Bronchial epithelial cell (primary cell): ENCODE data around the gene SERPINE1. TPM values are rescaled to one million over a fixed set of nuclear protein-coding genes. Genes with fewer than 3 reads are reported as not detected.
"Not testable (repeated sequence)": the region's sequence is repeated elsewhere in the genome, so short reads cannot be mapped to it uniquely, and the experiment has no call there.

Experiments
- DNase-seq: peaks from one replicate; pipeline ENCODE4 v3.0.0-alpha.2; 2010; ENCODE audit warnings: low read depth
- FAIRE-seq: peaks from 2 replicates; lab custom pipeline; 2011; peaks lifted over from hg19 to GRCh38; lab: Jason Lieb, UNC
- H3K27me3 ChIP-seq: 2 replicates; pipeline ENCODE4 v1.5.1; 2011; ENCODE audit warnings: low read length; ENCODE audit not compliant: control insufficient read depth, insufficient read depth
- H3K36me3 ChIP-seq: 2 replicates; pipeline ENCODE4 v1.5.1; 2011; ENCODE audit warnings: low read length; ENCODE audit not compliant: control insufficient read depth, insufficient read depth
- H3K4me3 ChIP-seq: 2 replicates; pipeline ENCODE4 v1.5.1; 2011; ENCODE audit warnings: mild to moderate bottlenecking, low read depth, low read length, control low read depth
- total RNA-seq: library from RNA; depleted of rRNA; stranded (reverse); fragments of >200 nt; gene quantifications from 2 replicates; pipeline ENCODE4 v1.2.1, GENCODE V29; 2014
- TF ChIP-seq, protein P1 (sequence below): IDR thresholded peaks from 2 replicates; pipeline ENCODE4 v1.5.1; 2011; ENCODE audit warnings: mild to moderate bottlenecking, moderate library complexity, low read length, control low read depth, inconsistent platforms; ENCODE audit not compliant: insufficient read depth, severe bottlenecking

The SERPINE1 gene
- total RNA-seq, 1 donor from 2014 or later: 54.2 TPM

DNA sequence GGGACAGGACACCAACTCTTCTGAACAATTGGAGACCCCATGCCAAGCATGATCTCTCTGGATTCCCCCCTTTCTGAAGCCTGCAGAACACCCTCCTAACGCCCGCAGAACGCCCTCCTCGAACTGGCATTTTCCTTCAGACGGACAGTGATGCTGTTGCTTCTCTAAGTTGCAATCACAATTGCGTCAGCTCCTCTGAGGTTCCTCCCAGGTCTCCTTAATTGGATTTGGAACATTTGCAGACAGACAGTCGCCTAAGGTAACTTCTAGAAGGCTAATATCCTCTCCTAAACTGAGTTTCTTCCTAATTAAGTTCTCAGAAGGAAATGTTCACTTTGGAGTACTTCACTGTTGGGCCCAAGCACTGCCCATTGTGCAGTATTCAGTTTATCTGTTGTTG lies 20.5 kb upstream of the SERPINE1 start:
- H3K4me3 ChIP-seq: no peak overlapping the region
- no peaks in the 10 kb centered on the region for H3K36me3 ChIP-seq
- H3K27me3 ChIP-seq: no peaks in the 10 kb centered on the region
- TF ChIP-seq, protein P1, sequence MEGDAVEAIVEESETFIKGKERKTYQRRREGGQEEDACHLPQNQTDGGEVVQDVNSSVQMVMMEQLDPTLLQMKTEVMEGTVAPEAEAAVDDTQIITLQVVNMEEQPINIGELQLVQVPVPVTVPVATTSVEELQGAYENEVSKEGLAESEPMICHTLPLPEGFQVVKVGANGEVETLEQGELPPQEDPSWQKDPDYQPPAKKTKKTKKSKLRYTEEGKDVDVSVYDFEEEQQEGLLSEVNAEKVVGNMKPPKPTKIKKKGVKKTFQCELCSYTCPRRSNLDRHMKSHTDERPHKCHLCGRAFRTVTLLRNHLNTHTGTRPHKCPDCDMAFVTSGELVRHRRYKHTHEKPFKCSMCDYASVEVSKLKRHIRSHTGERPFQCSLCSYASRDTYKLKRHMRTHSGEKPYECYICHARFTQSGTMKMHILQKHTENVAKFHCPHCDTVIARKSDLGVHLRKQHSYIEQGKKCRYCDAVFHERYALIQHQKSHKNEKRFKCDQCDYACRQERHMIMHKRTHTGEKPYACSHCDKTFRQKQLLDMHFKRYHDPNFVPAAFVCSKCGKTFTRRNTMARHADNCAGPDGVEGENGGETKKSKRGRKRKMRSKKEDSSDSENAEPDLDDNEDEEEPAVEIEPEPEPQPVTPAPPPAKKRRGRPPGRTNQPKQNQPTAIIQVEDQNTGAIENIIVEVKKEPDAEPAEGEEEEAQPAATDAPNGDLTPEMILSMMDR: no peak
- FAIRE-seq (no peak), DNase-seq (no peak)

DNA sequence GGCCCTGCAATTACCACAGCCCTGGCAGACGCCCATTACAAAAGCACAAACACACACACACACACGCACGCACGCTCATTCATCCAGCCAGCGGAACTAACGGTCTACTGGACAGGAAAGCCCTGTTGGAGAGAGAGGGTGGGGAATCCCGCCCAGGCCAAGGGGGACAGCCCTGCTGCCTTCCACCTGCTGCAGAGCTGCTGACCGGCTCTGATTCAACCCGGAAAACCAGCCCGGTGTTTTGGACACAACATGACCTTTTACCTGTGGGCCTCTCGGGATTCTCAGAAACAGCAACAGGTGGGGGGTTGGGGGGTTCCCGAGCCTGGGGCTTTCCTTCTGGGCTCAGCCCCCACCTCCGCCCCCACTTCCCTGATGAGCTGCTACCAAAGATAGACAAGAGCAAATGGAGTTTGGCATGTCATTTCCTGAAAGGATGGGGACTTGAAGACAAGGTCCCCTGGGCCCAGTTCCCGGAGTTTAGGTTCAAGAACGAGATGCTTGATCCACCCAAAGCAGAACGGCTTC lies 18.5 kb upstream of the SERPINE1 start:
- FAIRE-seq (no peak), DNase-seq (no peak)
- H3K36me3 ChIP-seq: no peaks in the 10 kb centered on the region
- TF ChIP-seq, protein P1: no peak
- no peaks in the 10 kb centered on the region for H3K27me3 ChIP-seq
- no peak overlapping the region for H3K4me3 ChIP-seq

DNA sequence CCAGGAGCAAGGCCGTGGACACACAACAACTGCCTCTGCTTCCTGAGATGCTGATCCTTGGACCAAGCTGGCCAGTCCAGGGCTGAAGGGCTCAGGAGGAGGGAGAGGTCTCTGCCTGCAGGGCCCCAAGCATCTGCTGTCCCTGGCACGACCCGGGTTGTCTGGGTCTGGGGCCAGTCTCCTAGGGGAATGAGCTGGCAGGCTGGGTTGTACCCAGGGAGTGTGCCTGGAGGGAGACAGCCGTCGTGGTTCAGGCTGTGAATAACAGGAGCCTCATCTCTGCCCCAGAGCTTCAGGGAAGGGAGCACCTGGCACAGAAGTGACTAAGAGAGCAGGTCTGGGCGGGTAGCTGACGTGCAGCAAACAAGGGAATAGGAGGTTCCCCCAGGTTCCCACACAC lies 17.9 kb upstream of the SERPINE1 start:
- DNase-seq: peak; percentile 98
- Histone ChIP-seq H3K36me3 (no peaks in the 10 kb centered on the region), H3K4me3 (no peak overlapping the region), H3K27me3 (no peaks in the 10 kb centered on the region)
- TF ChIP-seq, protein P1: no peak
- no peak for FAIRE-seq

GRCh38 chr7:101109368-101109767 lies 17.5 kb upstream of the SERPINE1 start:
- H3K27me3 ChIP-seq: no peaks in the 10 kb centered on the region
- H3K36me3 ChIP-seq: no peaks in the 10 kb centered on the region
- H3K4me3 ChIP-seq: no peak overlapping the region
- TF ChIP-seq, protein P1: no peak
- DNase-seq (no peak), FAIRE-seq (no peak)

- Histone ChIP-seq H3K4me3 (no peak overlapping the region), H3K27me3 (no peaks in the 10 kb centered on the region), H3K36me3 (no peaks in the 10 kb centered on the region)
- FAIRE-seq: no peak
- TF ChIP-seq, protein P1: no peak
- DNase-seq: no peak
Observed at GRCh38 chr7:101111261-101111660, 15.6 kb upstream of the SERPINE1 start.

DNA sequence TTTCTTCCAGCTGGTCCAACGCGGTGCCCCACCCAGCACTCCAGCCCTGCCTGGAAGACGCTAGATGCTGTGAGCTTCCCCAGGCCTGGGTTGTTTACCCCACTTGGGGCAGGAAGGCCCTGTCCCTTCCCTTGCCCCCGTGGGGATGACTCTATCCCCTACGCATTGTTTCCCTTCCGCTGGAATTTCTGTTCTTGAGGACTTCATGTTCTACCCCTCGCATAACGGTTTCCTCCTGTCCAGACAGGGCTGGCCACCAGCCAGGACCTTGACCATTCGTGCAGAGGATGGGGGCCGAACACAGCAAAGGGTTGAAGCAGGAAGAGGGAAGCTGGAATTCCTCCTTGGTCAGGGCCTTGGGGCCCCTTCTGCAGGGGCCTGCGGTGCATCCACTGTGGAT lies 14.7 kb upstream of the SERPINE1 start:
- no peaks in the 10 kb centered on the region for H3K36me3 ChIP-seq
- FAIRE-seq: no peak
- DNase-seq: no peak

GRCh38 chr7:101113140-101113539 lies 13.8 kb upstream of the SERPINE1 start:
- not testable (repeated sequence) for H3K36me3 ChIP-seq, DNase-seq, FAIRE-seq, H3K4me3 ChIP-seq, H3K27me3 ChIP-seq

More for the DNA sequence above, 14.7 kb upstream of the SERPINE1 start:
- Histone ChIP-seq H3K27me3 (no peaks in the 10 kb centered on the region), H3K4me3 (no peak overlapping the region)
- TF ChIP-seq, protein P1: no peak
